HG03432 (cell line): Measurements from ENCODE around the gene OPN1SW.

Experiments
- ATAC-seq: cut with Tn5 transposase; IDR thresholded peaks from one replicate; pipeline ENCODE4 v1.9.1; 2021; ENCODE audit warnings: mild to moderate bottlenecking, moderate library complexity; ENCODE audit not compliant: unreplicated experiment

The OPN1SW gene

GRCh38 chr7:128793181-128793547, 17.6 kb upstream of the OPN1SW start:
- no peak for ATAC-seq

DNA sequence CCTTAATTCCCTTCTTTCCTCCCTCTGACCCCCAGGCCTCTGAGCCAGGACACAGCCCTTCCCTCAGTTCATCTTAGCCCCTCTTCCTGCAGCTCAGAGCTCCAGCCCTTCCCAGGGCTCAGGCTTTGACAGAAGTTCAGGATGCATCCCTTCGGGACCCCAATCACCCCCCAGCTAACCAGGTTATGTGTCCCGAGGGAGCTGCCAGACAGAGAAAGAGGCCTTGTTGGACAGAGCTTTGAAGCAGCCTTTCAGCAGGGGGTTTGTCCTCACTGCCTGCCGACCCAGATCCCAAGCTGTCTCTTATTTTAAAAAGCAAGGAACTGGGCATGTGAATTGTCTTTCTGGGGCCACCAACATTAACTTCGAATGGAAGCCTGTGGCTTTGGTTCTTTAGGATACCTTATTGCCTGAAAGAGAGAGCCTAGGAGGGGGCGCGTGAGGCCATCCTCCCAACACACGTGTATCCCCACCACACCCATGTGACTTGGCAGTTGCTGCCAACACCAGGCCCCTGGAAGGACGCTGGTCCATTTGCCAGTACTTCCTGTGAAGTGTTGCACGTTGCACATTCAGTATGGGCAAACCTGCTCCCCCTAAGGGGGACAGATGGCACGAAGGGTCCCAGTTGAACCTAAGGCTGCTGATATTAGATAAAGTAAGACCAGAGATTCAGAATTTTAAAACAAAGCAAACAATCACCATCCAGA, 17.0 kb upstream of the OPN1SW start:
- no peak for ATAC-seq

GRCh38 chr7:128791972-128792327, 16.4 kb upstream of the OPN1SW start:
- ATAC-seq: no peak

DNA sequence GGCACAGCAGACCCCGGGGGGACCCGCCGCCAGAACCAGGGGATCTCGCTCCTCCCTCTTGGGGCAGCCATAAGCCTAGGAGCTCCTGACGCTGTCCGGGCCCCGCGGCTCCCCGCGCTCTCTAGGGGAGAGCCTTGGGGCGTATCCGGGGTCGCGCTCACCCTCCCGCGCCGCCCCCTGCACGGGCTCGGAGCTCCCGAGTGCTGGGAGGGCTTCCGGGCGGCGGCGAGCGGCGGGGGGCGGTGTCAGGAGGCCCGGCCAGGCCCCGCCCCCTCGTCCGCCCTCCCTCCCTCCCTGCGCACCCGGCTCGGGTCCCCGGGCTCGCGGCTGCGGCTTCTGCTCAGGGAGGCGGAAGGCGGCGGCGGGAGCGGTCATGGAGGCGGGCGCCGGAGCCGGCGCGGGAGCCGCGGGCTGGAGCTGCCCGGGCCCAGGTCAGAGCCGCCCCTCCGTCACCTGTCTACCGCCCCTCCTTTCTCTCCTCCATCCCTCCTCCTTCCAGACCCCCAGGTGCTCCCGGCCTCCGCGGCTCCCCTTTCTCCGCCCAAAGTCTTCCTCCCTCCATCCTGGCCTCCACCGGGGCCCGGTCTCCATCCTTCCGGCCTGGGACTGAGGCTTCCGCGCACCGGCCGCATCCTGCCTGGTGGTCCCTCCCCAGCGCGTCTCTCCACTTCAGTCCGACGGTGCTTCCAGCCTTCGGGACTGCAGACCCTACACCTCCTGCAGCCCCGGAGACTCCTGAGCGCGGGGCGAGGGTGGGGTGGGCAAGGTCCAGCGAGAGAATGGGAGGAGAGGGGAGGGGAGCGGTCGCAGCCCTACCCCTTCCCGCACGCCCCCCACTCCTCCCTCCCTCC, 15.8 kb upstream of the OPN1SW start, which contains the start of gene CCDC136:
TSS of gene CCDC136 (plus strand) at position 848 of the 851 bp plus-strand sequence. CDS start 444 bp downstream, outside the sequence.
- ATAC-seq: peak; percentile 90

- no peak for ATAC-seq
Observed at GRCh38 chr7:128790315-128791041, 14.9 kb upstream of the OPN1SW start.

GRCh38 chr7:128788446-128789412, 13.1 kb upstream of the OPN1SW start:
- ATAC-seq: no peak

DNA sequence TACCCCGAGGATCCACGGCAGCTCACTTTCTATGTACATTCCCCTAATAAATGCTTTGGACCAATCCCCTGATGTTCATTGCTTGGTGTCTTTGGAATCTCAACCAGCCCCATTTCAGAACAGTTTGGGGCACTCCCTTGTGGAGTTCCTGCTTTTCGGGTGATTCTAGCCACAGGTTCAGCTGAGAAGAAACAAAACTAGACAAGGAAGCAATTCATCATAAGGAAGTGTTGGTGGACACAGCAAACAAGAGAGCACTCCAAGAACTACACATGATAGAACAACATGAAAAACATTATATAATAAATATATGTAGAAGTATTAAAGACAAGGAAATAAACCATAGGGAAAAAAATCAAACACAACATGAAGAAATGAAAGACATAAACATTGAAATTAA, 10.1 kb upstream of the OPN1SW start:
- ATAC-seq: no peak

GRCh38 chr7:128783143-128783861, 7.7 kb upstream of the OPN1SW start:
- ATAC-seq: no peak

- no peak for ATAC-seq
Observed at GRCh38 chr7:128781851-128782250, 6.3 kb upstream of the OPN1SW start.

DNA sequence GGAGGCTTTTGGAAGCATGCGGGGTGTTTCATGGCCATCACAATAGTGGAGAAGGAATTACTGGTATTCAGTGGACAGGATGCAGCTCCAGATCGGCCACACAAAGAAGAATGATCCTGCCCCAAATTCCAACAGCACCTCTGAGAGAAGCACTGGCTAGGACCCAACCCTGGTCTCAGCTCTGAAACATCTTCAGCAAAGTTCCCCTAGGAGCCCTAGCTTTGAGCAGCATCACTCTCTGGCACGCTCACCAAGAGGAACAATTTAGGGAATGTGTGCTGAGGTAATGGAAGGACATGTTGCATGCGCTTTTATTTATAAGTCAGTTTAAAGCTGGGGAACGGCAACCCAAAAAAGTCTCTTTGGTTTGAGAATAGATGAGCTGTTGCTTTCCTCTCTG, 5.5 kb upstream of the OPN1SW start:
- no peak for ATAC-seq

DNA sequence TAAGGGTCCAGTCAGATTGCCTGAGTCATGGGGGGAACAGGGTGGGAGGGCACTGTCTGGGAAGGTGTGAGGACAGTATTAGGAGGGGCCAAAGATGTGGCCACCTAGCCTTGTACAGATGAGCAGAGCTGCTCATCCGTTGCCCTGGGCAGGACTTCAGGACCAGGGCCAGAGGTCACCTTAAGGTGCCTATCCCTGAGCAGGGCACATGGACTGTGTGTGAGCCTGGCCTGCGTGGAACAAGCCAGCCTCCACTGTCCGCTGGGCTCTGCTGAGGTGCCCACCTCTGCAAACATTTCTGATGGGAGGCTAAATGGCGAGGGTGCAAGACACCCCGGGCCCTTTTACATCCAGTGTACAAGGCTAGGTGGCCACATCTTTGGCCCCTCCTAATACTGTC, 3.4 kb upstream of the OPN1SW start:
- no peak for ATAC-seq

DNA sequence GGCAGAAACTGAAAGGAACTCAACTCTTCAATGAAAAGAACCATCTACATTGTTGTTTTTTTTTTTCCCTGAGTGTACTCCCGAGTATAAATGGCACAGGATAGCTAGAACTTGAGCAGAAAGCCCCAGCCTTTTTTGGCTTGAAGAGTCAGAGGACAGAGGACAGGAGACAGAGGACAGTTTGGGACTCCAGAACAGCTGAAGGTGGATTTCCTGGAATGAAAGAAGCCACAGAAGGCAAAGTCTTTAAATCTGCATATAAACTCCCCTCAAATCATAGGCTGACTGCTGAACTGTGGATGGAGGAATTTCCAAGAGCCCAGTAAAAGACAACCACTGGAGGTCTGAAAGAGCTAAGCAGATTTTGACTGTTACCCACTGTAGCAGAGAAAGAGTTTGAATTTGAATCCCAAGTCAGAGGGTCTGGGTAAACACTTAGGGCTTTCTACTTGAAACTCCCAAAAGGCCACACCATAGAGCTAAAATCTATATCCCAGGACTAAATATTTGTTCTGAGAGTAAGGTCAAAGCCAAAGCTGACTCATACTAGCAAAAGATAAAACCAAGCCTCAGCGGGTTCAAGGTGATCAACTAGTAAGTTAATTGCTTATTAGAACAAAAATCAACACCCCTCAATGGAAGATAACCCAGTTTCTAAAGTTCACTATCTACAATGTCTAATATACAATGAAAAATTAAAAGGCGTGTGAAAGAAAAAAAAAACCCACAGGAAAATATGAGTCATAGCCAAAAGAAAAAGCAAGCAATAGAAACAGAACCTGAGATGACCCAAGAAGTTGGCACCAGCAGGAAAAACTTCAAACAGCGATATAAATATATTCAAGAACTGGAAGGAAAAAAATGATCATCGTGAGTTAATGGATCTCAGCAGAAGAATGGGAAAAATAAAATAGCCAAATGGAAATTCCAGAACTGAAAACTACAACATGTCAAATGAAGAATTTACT, 1.8 kb upstream of the OPN1SW start:
- no peak for ATAC-seq

GRCh38 chr7:128774921-128775320, 673 bp downstream of the OPN1SW start:
- ATAC-seq: no peak

- ATAC-seq: no peak
Observed at GRCh38 chr7:128774029-128774689, 1.4 kb downstream of the OPN1SW start.

DNA sequence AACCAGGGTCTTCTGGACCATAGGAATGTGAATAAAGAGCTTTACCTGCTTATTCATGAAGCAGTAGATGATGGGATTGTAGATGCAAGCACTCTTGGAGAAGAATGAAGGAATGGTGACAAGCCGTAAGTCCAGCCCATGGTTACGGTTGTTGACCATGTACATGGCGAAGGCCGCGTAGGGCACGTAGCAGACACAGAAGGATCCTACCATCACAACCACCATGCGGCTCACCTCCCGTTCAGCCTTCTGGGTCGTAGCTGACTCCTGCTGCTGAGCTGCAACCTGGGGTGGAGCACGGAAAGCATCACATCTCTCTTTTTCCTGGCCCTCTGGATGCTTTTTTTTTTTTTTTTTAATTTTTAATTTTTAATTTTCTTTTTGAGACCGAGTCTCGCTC, 2.0 kb downstream of the OPN1SW start:
- no peak for ATAC-seq

- no peak for ATAC-seq
Observed at GRCh38 chr7:128770233-128770632, 5.4 kb downstream of the OPN1SW start.

DNA sequence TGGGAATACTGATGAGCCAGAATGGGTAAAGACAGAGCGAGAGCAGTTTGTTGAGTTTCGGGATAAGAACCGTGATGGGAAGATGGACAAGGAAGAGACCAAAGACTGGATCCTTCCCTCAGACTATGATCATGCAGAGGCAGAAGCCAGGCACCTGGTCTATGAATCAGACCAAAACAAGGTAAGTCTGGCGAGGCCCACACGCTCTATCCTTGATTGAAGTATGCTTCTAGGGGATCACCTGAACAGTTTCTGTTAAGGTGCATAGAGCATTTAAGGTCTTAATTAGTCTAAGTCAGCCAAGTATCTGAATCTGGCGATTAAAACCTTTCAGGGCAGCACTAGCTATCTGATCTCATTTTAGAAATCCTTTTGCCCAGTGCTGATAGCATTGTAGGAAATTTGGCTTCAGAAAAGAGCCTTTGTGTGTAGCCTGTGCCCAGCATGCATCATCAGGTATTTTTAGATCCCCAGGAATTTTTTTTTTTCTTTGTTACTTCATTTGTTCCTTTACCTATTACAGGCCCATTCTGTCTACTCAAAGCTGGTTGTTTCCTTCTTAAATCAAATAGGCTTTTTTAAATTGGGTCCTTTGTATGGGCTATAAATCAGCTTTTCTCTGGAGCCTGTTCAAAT, 8.0 kb downstream of the OPN1SW start:
- ATAC-seq: no peak

GRCh38 chr7:128763541-128763940, 12.1 kb downstream of the OPN1SW start:
- ATAC-seq: no peak
